ENCODE measurements around the gene PPCDC. TPM values are rescaled to one million over a fixed set of nuclear protein-coding genes. Genes with fewer than 3 reads are reported as not detected.
"Not testable (repeated sequence)": the region's sequence is repeated elsewhere in the genome, so short reads cannot be mapped to it uniquely, and the experiment has no call there.

Gene PPCDC
- total RNA-seq, 1 donor from 2014 or later, result 13.5 TPM

GRCh38 chr15:75076277-75076676, 52.9 kb downstream of the PPCDC start:
- no peak for DNase-seq
- peaks cover 28% of the 10 kb centered on the region for H3K4me1 Mint-ChIP-seq
- TF ChIP-seq CTCF (IDR thresholded peaks at IDR 0.05), result no peak
- POLR2A ChIA-PET, result interaction anchor here (0.6 kb wide), 1 partner anchor 19 kb away, joined by 8 read pairs; no protein-coding TSS in a partner anchor
- intact Hi-C loops (cut with micrococcal nuclease), result loop anchor here (2.0 kb wide), 1 partner anchor 33 kb away; no protein-coding TSS in a partner anchor
- H3K27ac Mint-ChIP-seq, result no peak overlapping the region
- H3K36me3 Mint-ChIP-seq (ENCODE audit: low read depth), result peaks cover 3% of the 10 kb centered on the region
- no peak for ATAC-seq (ENCODE audit: low read depth)
- H3K9me3 Mint-ChIP-seq, result no peaks in the 10 kb centered on the region
- CTCF ChIA-PET, result interaction anchor here (0.9 to 4.7 kb wide), 2 partner anchors 33 to 126 kb away, joined by 3 to 20 read pairs; partner anchors contain the start of gene C15orf39
- H3K4me3 Mint-ChIP-seq, result no peak overlapping the region
- H3K27me3 Mint-ChIP-seq, result no peaks in the 10 kb centered on the region

- H3K9me3 Mint-ChIP-seq; H3K4me3 Mint-ChIP-seq; H3K36me3 Mint-ChIP-seq (ENCODE audit: low read depth); CTCF ChIA-PET; H3K27me3 Mint-ChIP-seq: not testable (repeated sequence)
- POLR2A ChIA-PET, result interaction anchor here (1.2 kb wide), 1 partner anchor 34 kb away, joined by 4 read pairs; no protein-coding TSS in a partner anchor
- peak; percentile 94 for ATAC-seq (ENCODE audit: low read depth)
- peak overlapping the region; percentile 35 for H3K27ac Mint-ChIP-seq
- intact Hi-C loops (cut with micrococcal nuclease), result loop anchor here (1.0 to 2.0 kb wide), 2 partner anchors 31 to 35 kb away; no protein-coding TSS in a partner anchor
- DNase-seq, result peak; percentile 40
- peaks cover 18% of the 10 kb centered on the region for H3K4me1 Mint-ChIP-seq
These were observed 54.2 kb downstream of the PPCDC start for GRCh38 chr15:75077551-75077961.

- peaks cover 7% of the 10 kb centered on the region for H3K27me3 Mint-ChIP-seq
- ChIA-PET CTCF (interaction anchor here (1.0 kb wide), 1 partner anchor 38 kb away, joined by 3 read pairs; no protein-coding TSS in a partner anchor), POLR2A (interaction anchor here (0.7 kb wide), 1 partner anchor 13 kb away, joined by 4 read pairs; no protein-coding TSS in a partner anchor)
These were observed 57.8 kb downstream of the PPCDC start for GRCh38 chr15:75081150-75081549.

GRCh38 chr15:75082689-75083088, 59.3 kb downstream of the PPCDC start:
- Mint-ChIP-seq H3K27ac (no peak overlapping the region), H3K4me1 (peaks cover 5% of the 10 kb centered on the region), H3K27me3 (peaks cover 7% of the 10 kb centered on the region), H3K4me3 (no peak overlapping the region), H3K36me3 (ENCODE audit: low read depth) (no peaks in the 10 kb centered on the region), H3K9me3 (peaks cover 10% of the 10 kb centered on the region)
- no peak for TF ChIP-seq CTCF (IDR thresholded peaks at IDR 0.05)
- DNase-seq, result no peak
- no peak for ATAC-seq (ENCODE audit: low read depth)
- CTCF ChIA-PET, result no interaction called here
- POLR2A ChIA-PET, result interaction anchor here (1.1 kb wide), 1 partner anchor 39 kb away, joined by 3 read pairs; no protein-coding TSS in a partner anchor
- intact Hi-C loops (cut with micrococcal nuclease), result no loop called here

More at GRCh38 chr15:75081150-75081549, 57.8 kb downstream of the PPCDC start:
- Mint-ChIP-seq H3K36me3 (ENCODE audit: low read depth) (no peaks in the 10 kb centered on the region), H3K4me3 (no peak overlapping the region), H3K4me1 (peaks cover 13% of the 10 kb centered on the region), H3K27ac (no peak overlapping the region), H3K9me3 (peaks cover 4% of the 10 kb centered on the region)
- intact Hi-C loops (cut with micrococcal nuclease), result no loop called here
- DNase-seq, result no peak
- ATAC-seq (ENCODE audit: low read depth), result no peak
- TF ChIP-seq CTCF (IDR thresholded peaks at IDR 0.05), result no peak

- intact Hi-C loops (cut with micrococcal nuclease); ATAC-seq (ENCODE audit: low read depth); H3K27ac Mint-ChIP-seq; H3K36me3 Mint-ChIP-seq (ENCODE audit: low read depth); H3K4me3 Mint-ChIP-seq; DNase-seq; H3K9me3 Mint-ChIP-seq; CTCF ChIA-PET; H3K4me1 Mint-ChIP-seq; POLR2A ChIA-PET: not testable (repeated sequence)
- peaks cover 18% of the 10 kb centered on the region for H3K27me3 Mint-ChIP-seq
These were observed 62.3 kb downstream of the PPCDC start for GRCh38 chr15:75085708-75086107.

GRCh38 chr15:75089456-75090387, 66.3 kb downstream of the PPCDC start:
- ChIA-PET CTCF (no interaction called here), POLR2A (interaction anchor here (0.6 to 1.4 kb wide), 3 partner anchors 10 to 19 kb away, joined by 3 to 5 read pairs (median 3); no protein-coding TSS in a partner anchor)
- H3K9me3 Mint-ChIP-seq, result peaks cover 10% of the 10 kb centered on the region
- no peak for TF ChIP-seq CTCF (IDR thresholded peaks at IDR 0.05)
- ATAC-seq (ENCODE audit: low read depth), result no peak
- H3K4me1 Mint-ChIP-seq, result peaks cover 19% of the 10 kb centered on the region
- no peak overlapping the region for H3K4me3 Mint-ChIP-seq
- DNase-seq, result no peak
- no peak overlapping the region for H3K27ac Mint-ChIP-seq
- no peaks in the 10 kb centered on the region for H3K36me3 Mint-ChIP-seq (ENCODE audit: low read depth)
- intact Hi-C loops (cut with micrococcal nuclease), result no loop called here
- H3K27me3 Mint-ChIP-seq, result peaks cover 16% of the 10 kb centered on the region
